Measurements from ENCODE around the gene GPC6.

GRCh38 chr13:93819331-93819890 is 592.8 kb downstream of the GPC6 start:
- TF ChIP-seq GATA2 (IDR thresholded peaks at IDR 0.05; ENCODE audit: low read depth, low read length) (no peak), GATA3 (IDR thresholded peaks at IDR 0.05; ENCODE audit: low read depth, low read length) (no peak)

Measured in SH-SY5Y (cell line).